Right atrium auricular region (tissue), 2 donors: ENCODE measurements around the gene DOCK2. TPM values are rescaled to one million over a fixed set of nuclear protein-coding genes. Genes with fewer than 3 reads are reported as not detected.

ENCODE experiments used
- DNase-seq: peaks from one replicate; pipeline ENCODE4 v3.0.0-alpha.2; 2019; ENCODE audit warnings: low spot score
- H3K27ac ChIP-seq, 2 donors: fragments of 200-600 bp; sonication (generic); 1 replicate in 1 of 2; 2 replicates in 1 of 2; pipeline ENCODE4 v1.5.1; 2016 to 2019
- H3K27me3 ChIP-seq, 2 donors: fragments of 200-600 bp; sonication (generic); one replicate each; pipeline versions ENCODE4 v1.5.1 to v1.6.0; 2017 to 2019
- H3K36me3 ChIP-seq: fragments of 200-600 bp; sonication (generic); one replicate; pipeline ENCODE4 v1.5.1; 2016
- H3K4me1 ChIP-seq, 2 donors: fragments of 200-600 bp; sonication (generic); one replicate each; pipeline versions ENCODE4 v1.5.1 to v1.6.0; 2017 to 2019
- H3K4me3 ChIP-seq, 2 donors: fragments of 200-600 bp; sonication (generic); 1 replicate in 1 of 2; 2 replicates in 1 of 2; pipeline ENCODE4 v1.5.1; 2017 to 2019; ENCODE audit warnings: mild to moderate bottlenecking in 1 of 2, moderate library complexity in 1 of 2
- H3K9me3 ChIP-seq, 2 donors: fragments of 200-600 bp; sonication (generic); one replicate each; pipeline ENCODE4 v1.5.1; 2019
- CTCF ChIP-seq, 2 donors: fragments of 200-600 bp; sonication (generic); IDR thresholded peaks; one replicate each; pipeline ENCODE4 v1.5.1; 2019; ENCODE audit warnings: antibody characterized with exemption in 2 of 2
- total RNA-seq, 2 donors: library from RNA; depleted of rRNA; stranded (reverse); fragments of >200 nt; gene quantifications; one replicate each; pipeline ENCODE4 v1.1.0, GENCODE V29; 2016

DOCK2 gene
- total RNA-seq, 2 donors from 2014 or later = 3.7 to 5.4 TPM

- Histone ChIP-seq H3K9me3 (no peaks in the 10 kb centered on the region), H3K36me3 (no peaks in the 10 kb centered on the region)
Measured at GRCh38 chr5:169934990-169935389, 297.9 kb downstream of the DOCK2 start.

GRCh38 chr5:169935762-169936161 lies 298.7 kb downstream of the DOCK2 start:
- no peak for TF ChIP-seq CTCF (IDR thresholded peaks at IDR 0.05)
- H3K9me3 ChIP-seq = no peaks in the 10 kb centered on the region
- H3K4me1 ChIP-seq = no peaks in the 10 kb centered on the region
- H3K27ac ChIP-seq = no peak overlapping the region
- no peak for DNase-seq
- no peaks in the 10 kb centered on the region for H3K36me3 ChIP-seq
- H3K27me3 ChIP-seq = no peaks in the 10 kb centered on the region
- H3K4me3 ChIP-seq = no peak overlapping the region

More at GRCh38 chr5:169934990-169935389, 297.9 kb downstream of the DOCK2 start:
- H3K27ac ChIP-seq = no peak overlapping the region
- TF ChIP-seq CTCF (IDR thresholded peaks at IDR 0.05) = no peak
- no peak for DNase-seq
- H3K4me1 ChIP-seq = no peaks in the 10 kb centered on the region
- H3K4me3 ChIP-seq = no peak overlapping the region
- H3K27me3 ChIP-seq = no peaks in the 10 kb centered on the region

GRCh38 chr5:169938439-169938838 lies 301.4 kb downstream of the DOCK2 start:
- Histone ChIP-seq H3K4me1 (no peaks in the 10 kb centered on the region), H3K27ac (no peak overlapping the region), H3K4me3 (no peak overlapping the region), H3K36me3 (no peaks in the 10 kb centered on the region), H3K27me3 (no peaks in the 10 kb centered on the region), H3K9me3 (no peaks in the 10 kb centered on the region)
- no peak for TF ChIP-seq CTCF (IDR thresholded peaks at IDR 0.05)
- DNase-seq = no peak

GRCh38 chr5:169939731-169940130 lies 302.7 kb downstream of the DOCK2 start:
- no peak for DNase-seq
- no peak overlapping the region for H3K4me3 ChIP-seq
- no peaks in the 10 kb centered on the region for H3K4me1 ChIP-seq
- no peaks in the 10 kb centered on the region for H3K36me3 ChIP-seq
- H3K9me3 ChIP-seq = no peaks in the 10 kb centered on the region
- no peak for TF ChIP-seq CTCF (IDR thresholded peaks at IDR 0.05)
- H3K27me3 ChIP-seq = no peaks in the 10 kb centered on the region
- no peak overlapping the region for H3K27ac ChIP-seq

- H3K27ac ChIP-seq = no peak overlapping the region
- no peaks in the 10 kb centered on the region for H3K36me3 ChIP-seq
- H3K4me1 ChIP-seq = peaks cover 0 to 4% of the 10 kb centered on the region in 2 donors
- H3K9me3 ChIP-seq = no peaks in the 10 kb centered on the region
- DNase-seq = no peak
- TF ChIP-seq CTCF (IDR thresholded peaks at IDR 0.05) = no peak
- H3K4me3 ChIP-seq = no peak overlapping the region
- no peaks in the 10 kb centered on the region for H3K27me3 ChIP-seq
Measured at GRCh38 chr5:169941542-169941941, 304.5 kb downstream of the DOCK2 start.

GRCh38 chr5:169942181-169942580 lies 305.1 kb downstream of the DOCK2 start:
- no peak for DNase-seq
- Histone ChIP-seq H3K27ac (no peak overlapping the region), H3K36me3 (no peaks in the 10 kb centered on the region), H3K9me3 (no peaks in the 10 kb centered on the region), H3K4me3 (no peak overlapping the region), H3K4me1 (peaks cover 0 to 4% of the 10 kb centered on the region in 2 donors), H3K27me3 (no peaks in the 10 kb centered on the region)
- TF ChIP-seq CTCF (IDR thresholded peaks at IDR 0.05) = no peak
